ENCODE results near the gene HCCS. TPM values are rescaled to one million over a fixed set of nuclear protein-coding genes. Genes with fewer than 3 reads are reported as not detected.

HCCS gene
- total and polyA plus RNA-seq, 2 of the 8 experiments (the other 6 are each of a cell fraction or from before 2014, with no cell fraction given) = 11.9 to 29.9 TPM

DNA sequence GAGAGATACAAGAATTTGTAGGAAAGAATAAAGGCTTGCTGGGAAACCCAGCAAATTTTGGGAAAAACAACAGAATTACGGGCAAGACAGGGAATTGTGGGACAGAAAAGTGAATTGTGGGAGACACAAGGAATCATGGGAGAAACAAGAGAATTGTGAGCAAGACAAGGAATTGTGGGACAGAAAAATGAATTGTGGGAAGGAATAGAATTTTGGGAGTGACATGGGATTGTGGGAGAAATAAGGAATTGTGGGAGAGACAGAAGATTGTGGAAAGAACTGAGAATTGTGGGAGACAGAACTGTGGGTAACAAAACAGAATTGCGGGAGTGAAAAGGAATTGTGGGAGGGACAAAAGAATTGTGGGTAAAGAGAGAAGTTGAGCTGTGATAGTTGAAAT lies 1.2 kb upstream of the HCCS start:
- no peak overlapping the region for H3K4ac ChIP-seq (replicated peaks; ENCODE audit: insufficient read length, low read depth, low read length)
- TF ChIP-seq RAD21 (IDR thresholded peaks at IDR 0.05 in 1 of 2, conservative IDR thresholded peaks at IDR 0.05 in 1 of 2; ENCODE audit: low read depth in 2 of 2, low read length in 2 of 2) (no peak), KDM1A (IDR thresholded peaks at IDR 0.05; ENCODE audit: borderline replicate concordance, low read length) (no peak), CBX8 (IDR thresholded peaks at IDR 0.05; ENCODE audit: borderline replicate concordance, low read depth, low read length) (no peak), CTBP2 (IDR thresholded peaks at IDR 0.05; ENCODE audit: borderline replicate concordance, insufficient read depth, insufficient read length, low read length) (no peak), YY1 (IDR thresholded peaks at IDR 0.05; ENCODE audit: low read depth, low read length) (no peak), EGR1 (IDR thresholded peaks at IDR 0.05; ENCODE audit: borderline replicate concordance, low read depth, low read length) (no peak), TCF12 (IDR thresholded peaks at IDR 0.05; ENCODE audit: low read depth, low read length) (no peak), SIX5 (IDR thresholded peaks at IDR 0.05; ENCODE audit: low read depth, low read length) (no peak), POLR2AphosphoS5 (IDR thresholded peaks at IDR 0.05; ENCODE audit: low read depth, low read length) (no peak), ASH2L (IDR thresholded peaks at IDR 0.05; ENCODE audit: low read length) (no peak), RXRA (IDR thresholded peaks at IDR 0.05; ENCODE audit: insufficient read depth, low read depth, low read length) (no peak)
- TF ChIP-seq, protein P1, sequence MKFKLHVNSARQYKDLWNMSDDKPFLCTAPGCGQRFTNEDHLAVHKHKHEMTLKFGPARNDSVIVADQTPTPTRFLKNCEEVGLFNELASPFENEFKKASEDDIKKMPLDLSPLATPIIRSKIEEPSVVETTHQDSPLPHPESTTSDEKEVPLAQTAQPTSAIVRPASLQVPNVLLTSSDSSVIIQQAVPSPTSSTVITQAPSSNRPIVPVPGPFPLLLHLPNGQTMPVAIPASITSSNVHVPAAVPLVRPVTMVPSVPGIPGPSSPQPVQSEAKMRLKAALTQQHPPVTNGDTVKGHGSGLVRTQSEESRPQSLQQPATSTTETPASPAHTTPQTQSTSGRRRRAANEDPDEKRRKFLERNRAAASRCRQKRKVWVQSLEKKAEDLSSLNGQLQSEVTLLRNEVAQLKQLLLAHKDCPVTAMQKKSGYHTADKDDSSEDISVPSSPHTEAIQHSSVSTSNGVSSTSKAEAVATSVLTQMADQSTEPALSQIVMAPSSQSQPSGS (IDR thresholded peaks at IDR 0.05; ENCODE audit: low read length) = no peak
- no peak overlapping the region for H3K18ac ChIP-seq (ENCODE audit: extremely low read depth, low read length)
- no peak overlapping the region for H3K56ac ChIP-seq (replicated peaks; ENCODE audit: insufficient read length, low read depth, low read length)
- FAIRE-seq (no peak), DNase-seq (ENCODE audit: low read depth in 1 of 2, low spot score in 2 of 2) (no peak)
- no peak overlapping the region for H2AK5ac ChIP-seq (ENCODE audit: low read depth, low read length)
- no peak overlapping the region for H4K91ac ChIP-seq (replicated peaks; ENCODE audit: insufficient read length, low read length)
- WGBS, 2 experiments (ENCODE audit: extremely low coverage in 1 of 2, insufficient coverage in 1 of 2, insufficient read length in 1 of 2, insufficient replicate concordance in 2 of 2, low coverage in 1 of 2, low lambda C conversion rate in 2 of 2, missing lambda C conversion rate in 1 of 2) = 90 to 100% methylated on average over 1 to 2 of the region's 2 CpGs
- no peak overlapping the region for H4K5ac ChIP-seq (ENCODE audit: insufficient read length, low read depth, low read length)
- H3K4me2 ChIP-seq (ENCODE audit: insufficient read depth in 1 of 2, low read depth in 2 of 2, low read length in 2 of 2) = peak overlapping the region; percentile 53 to 71; a peak in 1 of 4 replicates
- H4K8ac ChIP-seq (ENCODE audit: extremely low read depth, insufficient read depth, low read length) = no peak overlapping the region
- H2BK15ac ChIP-seq (ENCODE audit: low read length) = no peak overlapping the region
- no peak overlapping the region for H2BK12ac ChIP-seq (ENCODE audit: low read depth, low read length)
- no peak overlapping the region for H2AFZ ChIP-seq (ENCODE audit: low read length)
- no peak overlapping the region for H3K14ac ChIP-seq (ENCODE audit: insufficient read length)
- peaks cover 3% of the 10 kb centered on the region; the same call in 1 of the 2 replicates for H3K23me2 ChIP-seq (ENCODE audit: low read depth, low read length)
- no peak overlapping the region for H3K9ac ChIP-seq (replicated peaks in 1 of 4; ENCODE audit: extremely low read depth in 1 of 4, low read depth in 3 of 4, low read length in 3 of 4)
- ChIA-PET POLR2A (ENCODE audit: partially characterized antibody) (interaction anchor here (2.5 kb wide), 1 partner anchor 9 kb away, joined by 6 read pairs; no protein-coding TSS in a partner anchor), CTCF (ENCODE audit: partially characterized antibody) (no interaction called here)
- no peaks in the 10 kb centered on the region for H3K9me3 ChIP-seq (ENCODE audit: insufficient read depth in 2 of 2, low read depth in 1 of 2, low read length in 1 of 2)
- peaks cover 0 to 2% of the 10 kb centered on the region in 2 experiments for H4K20me1 ChIP-seq (replicated peaks in 1 of 2; ENCODE audit: control insufficient read depth in 1 of 2, insufficient read depth in 2 of 2, low read length in 2 of 2)
- H2BK120ac ChIP-seq (replicated peaks; ENCODE audit: low read depth, low read length) = no peak overlapping the region
- peaks cover 0 to 14% (median 3%) of the 10 kb centered on the region in 4 experiments; a peak in 7 of 8 replicates for H3K36me3 ChIP-seq (ENCODE audit: control insufficient read depth in 2 of 4, insufficient read depth in 4 of 4, low read length in 3 of 4)
- H3K79me2 ChIP-seq (ENCODE audit: control insufficient read depth in 1 of 2, insufficient read depth in 2 of 2, low read length in 2 of 2) = peaks cover 0 to 22% of the 10 kb centered on the region in 2 experiments; a peak in 2 of 4 replicates
- H3K4me1 ChIP-seq (replicated peaks in 1 of 4; ENCODE audit: control insufficient read depth in 3 of 4, insufficient read depth in 4 of 4, low read length in 3 of 4) = no peaks in the 10 kb centered on the region; a peak in 1 of 7 replicates
- no peaks in the 10 kb centered on the region; the same call in 1 of the 2 replicates for H3K79me1 ChIP-seq (ENCODE audit: low read depth, low read length)
- no peak overlapping the region for H3K23ac ChIP-seq (ENCODE audit: insufficient read length)
- H2BK20ac ChIP-seq (ENCODE audit: low read length) = no peak overlapping the region
- H3K27ac ChIP-seq (ENCODE audit: low read depth, low read length) = no peak overlapping the region
- no peaks in the 10 kb centered on the region for H3K27me3 ChIP-seq (replicated peaks in 1 of 4; ENCODE audit: control insufficient read depth in 3 of 4, extremely low read depth in 1 of 4, insufficient read depth in 3 of 4, low read length in 3 of 4)
- no peak overlapping the region for H3K4me3 ChIP-seq (ENCODE audit: extremely low read depth in 1 of 4, insufficient read depth in 2 of 4, low read depth in 3 of 4, low read length in 4 of 4)
- no peak overlapping the region for H2BK5ac ChIP-seq (ENCODE audit: low read depth, low read length)

Data from H1 (cell line).